GM19452 (cell line): ENCODE measurements around the gene BARX1.
"Not testable (repeated sequence)": the region's sequence is repeated elsewhere in the genome, so short reads cannot be mapped to it uniquely, and the experiment has no call there.

Experiments
- ATAC-seq: cut with Tn5 transposase; IDR thresholded peaks from one replicate; pipeline ENCODE4 v1.9.1; 2021; ENCODE audit not compliant: unreplicated experiment

Gene BARX1

GRCh38 chr9:93952784-93953495 lies 2.2 kb downstream of the BARX1 start:
- no peak for ATAC-seq

- no peak for ATAC-seq
Observed at GRCh38 chr9:93952119-93952783, 2.9 kb downstream of the BARX1 start.

- no peak for ATAC-seq
Observed at GRCh38 chr9:93951655-93952118, 3.5 kb downstream of the BARX1 start.

- no peak for ATAC-seq
Observed at GRCh38 chr9:93950619-93951601, 4.2 kb downstream of the BARX1 start.

- no peak for ATAC-seq
Observed at GRCh38 chr9:93949694-93950449, 5.3 kb downstream of the BARX1 start.

- no peak for ATAC-seq
Observed at GRCh38 chr9:93949073-93949693, 6.0 kb downstream of the BARX1 start.

- ATAC-seq: no peak
Observed at GRCh38 chr9:93948441-93949072, 6.6 kb downstream of the BARX1 start.

GRCh38 chr9:93947409-93948070 lies 7.6 kb downstream of the BARX1 start:
- no peak for ATAC-seq

- ATAC-seq: no peak
Observed at GRCh38 chr9:93946338-93946712, 8.8 kb downstream of the BARX1 start.

GRCh38 chr9:93945400-93946337 lies 9.5 kb downstream of the BARX1 start:
- ATAC-seq: no peak

- no peak for ATAC-seq
Observed at GRCh38 chr9:93944011-93944410, 11.1 kb downstream of the BARX1 start.

- no peak for ATAC-seq
Observed at GRCh38 chr9:93942161-93942560, 13.0 kb downstream of the BARX1 start.

GRCh38 chr9:93941493-93941892 lies 13.7 kb downstream of the BARX1 start:
- no peak for ATAC-seq

- no peak for ATAC-seq
Observed at GRCh38 chr9:93940951-93941350, 14.2 kb downstream of the BARX1 start.

GRCh38 chr9:93939589-93939988 lies 15.6 kb downstream of the BARX1 start:
- not testable (repeated sequence) for ATAC-seq

- ATAC-seq: no peak
Observed at GRCh38 chr9:93937193-93937592, 18.0 kb downstream of the BARX1 start.

- ATAC-seq: no peak
Observed at GRCh38 chr9:93931905-93932304, 23.2 kb downstream of the BARX1 start.

- ATAC-seq: no peak
Observed at GRCh38 chr9:93930070-93930469, 25.1 kb downstream of the BARX1 start.
